ENCODE results near the gene C1orf56.

The C1orf56 gene

GRCh38 chr1:151026460-151026859 lies 21.1 kb upstream of the C1orf56 start:
- no peak for DNase-seq

GRCh38 chr1:151032164-151032563 lies 15.4 kb upstream of the C1orf56 start:
- no peak for DNase-seq

- no peak for DNase-seq
Measured at GRCh38 chr1:151035167-151035566, 12.4 kb upstream of the C1orf56 start.

DNA sequence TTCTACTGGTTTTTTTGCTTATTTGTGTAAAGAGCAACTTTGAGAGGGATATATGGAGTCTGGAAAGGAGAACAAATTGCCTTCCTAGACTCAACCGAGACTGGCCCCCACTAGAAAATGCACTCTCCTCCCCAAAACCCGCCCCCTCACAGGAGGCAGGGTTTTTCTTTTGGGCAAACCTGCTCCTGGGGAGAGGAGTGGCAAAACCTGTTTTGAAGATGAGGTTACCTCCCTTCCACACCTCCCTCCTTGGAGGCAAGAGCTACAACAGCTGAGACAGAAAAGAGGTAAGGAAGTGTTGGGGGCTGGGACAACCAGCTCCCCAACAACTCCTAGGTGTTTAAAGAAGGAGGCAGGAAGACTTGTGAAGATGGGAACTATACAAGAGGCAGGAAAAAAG lies 11.2 kb upstream of the C1orf56 start, which contains the start of gene BNIPL:
Gene BNIPL, plus strand, starts transcription at position 231 of the 400 bp plus-strand sequence. Its CDS starts 140 bp downstream, at position 371.
- no peak for DNase-seq

DNA sequence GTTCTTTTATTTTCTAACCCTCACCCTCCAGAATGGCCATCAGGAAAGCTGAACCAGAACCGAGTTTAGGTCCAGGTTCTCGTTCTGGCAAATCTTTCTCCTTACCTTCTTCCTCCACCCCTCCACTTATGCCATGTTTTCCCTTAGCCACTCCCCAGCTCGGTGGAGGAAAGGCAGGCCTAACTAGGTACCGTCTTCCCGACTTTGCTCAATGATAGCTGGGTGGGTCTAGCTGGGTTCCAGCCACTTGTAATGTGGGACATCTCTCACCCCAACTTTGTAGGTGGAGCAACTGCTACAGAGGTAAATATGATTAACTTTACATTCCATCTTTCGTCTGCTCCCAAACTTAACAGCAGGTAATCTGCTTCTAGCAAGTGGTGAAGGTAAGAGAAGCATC lies 10.5 kb upstream of the C1orf56 start:
- no peak for DNase-seq

GRCh38 chr1:151039521-151039920 lies 8.0 kb upstream of the C1orf56 start:
- DNase-seq: no peak

DNA sequence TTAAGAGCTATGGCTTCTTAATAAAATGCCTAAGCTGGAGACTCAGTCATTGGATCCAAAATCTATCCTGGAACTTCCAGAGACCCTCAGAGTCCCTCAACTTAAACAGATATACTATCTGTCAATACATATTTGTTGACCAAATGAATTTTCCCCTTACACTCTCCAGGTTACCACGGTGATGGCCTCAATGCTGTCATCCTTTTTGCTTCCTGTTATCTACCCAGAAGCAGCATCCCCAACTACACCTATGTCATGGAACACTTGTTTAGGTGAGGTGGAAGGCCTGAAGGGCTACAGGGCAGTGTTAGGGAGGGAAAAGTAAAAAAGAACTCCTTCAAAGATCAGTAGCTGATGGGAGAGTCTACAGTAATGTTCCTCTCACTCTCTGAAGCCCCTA lies 4.4 kb upstream of the C1orf56 start:
- no peak for DNase-seq

DNA sequence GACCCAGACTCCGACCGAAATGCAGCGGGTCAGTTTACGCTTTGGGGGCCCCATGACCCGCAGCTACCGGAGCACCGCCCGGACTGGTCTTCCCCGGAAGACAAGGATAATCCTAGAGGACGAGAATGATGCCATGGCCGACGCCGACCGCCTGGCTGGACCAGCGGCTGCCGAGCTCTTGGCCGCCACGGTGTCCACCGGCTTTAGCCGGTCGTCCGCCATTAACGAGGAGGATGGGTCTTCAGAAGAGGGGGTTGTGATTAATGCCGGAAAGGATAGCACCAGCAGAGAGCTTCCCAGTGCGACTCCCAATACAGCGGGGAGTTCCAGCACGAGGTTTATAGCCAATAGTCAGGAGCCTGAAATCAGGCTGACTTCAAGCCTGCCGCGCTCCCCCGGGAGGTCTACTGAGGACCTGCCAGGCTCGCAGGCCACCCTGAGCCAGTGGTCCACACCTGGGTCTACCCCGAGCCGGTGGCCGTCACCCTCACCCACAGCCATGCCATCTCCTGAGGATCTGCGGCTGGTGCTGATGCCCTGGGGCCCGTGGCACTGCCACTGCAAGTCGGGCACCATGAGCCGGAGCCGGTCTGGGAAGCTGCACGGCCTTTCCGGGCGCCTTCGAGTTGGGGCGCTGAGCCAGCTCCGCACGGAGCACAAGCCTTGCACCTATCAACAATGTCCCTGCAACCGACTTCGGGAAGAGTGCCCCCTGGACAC lies 534 bp downstream of the C1orf56 start:
- DNase-seq: peak; percentile 66

DNA sequence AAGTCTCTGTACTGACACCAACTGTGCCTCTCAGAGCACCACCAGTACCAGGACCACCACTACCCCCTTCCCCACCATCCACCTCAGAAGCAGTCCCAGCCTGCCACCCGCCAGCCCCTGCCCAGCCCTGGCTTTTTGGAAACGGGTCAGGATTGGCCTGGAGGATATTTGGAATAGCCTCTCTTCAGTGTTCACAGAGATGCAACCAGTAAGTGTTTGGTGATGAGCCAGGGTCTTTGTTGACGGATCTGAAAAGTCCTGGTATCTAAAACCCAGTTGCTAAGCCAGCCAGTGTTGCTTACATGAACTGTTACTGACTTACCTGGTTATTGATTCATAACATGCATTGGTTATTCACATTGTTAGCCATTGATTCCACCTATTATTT lies 1.1 kb downstream of the C1orf56 start:
- no peak for DNase-seq

- no peak for DNase-seq
Measured at GRCh38 chr1:151049458-151049857, 1.9 kb downstream of the C1orf56 start.

- no peak for DNase-seq
Measured at GRCh38 chr1:151050051-151050688, 2.6 kb downstream of the C1orf56 start.

- no peak for DNase-seq
Measured at GRCh38 chr1:151051356-151052009, 3.9 kb downstream of the C1orf56 start.

GRCh38 chr1:151054971-151055547 lies 7.5 kb downstream of the C1orf56 start:
- DNase-seq: no peak

DNA sequence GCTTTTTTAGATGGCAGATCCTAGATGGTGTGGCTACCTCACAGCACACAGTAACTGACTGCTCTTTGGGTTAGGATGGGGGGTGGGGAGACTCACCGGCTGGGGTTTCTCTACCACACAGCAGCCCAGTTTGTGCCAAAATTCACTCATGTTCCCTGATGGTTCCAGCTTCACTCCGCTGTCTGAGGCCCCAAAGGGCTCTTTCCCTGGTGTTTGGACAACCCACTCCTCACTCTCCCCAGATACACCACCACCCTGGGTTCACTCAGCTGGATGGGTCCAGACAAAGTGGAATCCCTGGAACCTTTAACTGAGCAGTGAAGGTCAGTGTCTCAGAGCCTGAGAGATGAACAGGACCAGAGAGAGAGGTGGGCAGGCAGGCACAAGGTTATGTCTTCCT lies 8.0 kb downstream of the C1orf56 start:
- DNase-seq: no peak

- DNase-seq: no peak
Measured at GRCh38 chr1:151056149-151056548, 8.6 kb downstream of the C1orf56 start.

- DNase-seq: peak; percentile 24
Measured at GRCh38 chr1:151058692-151059091, 11.1 kb downstream of the C1orf56 start.

DNA sequence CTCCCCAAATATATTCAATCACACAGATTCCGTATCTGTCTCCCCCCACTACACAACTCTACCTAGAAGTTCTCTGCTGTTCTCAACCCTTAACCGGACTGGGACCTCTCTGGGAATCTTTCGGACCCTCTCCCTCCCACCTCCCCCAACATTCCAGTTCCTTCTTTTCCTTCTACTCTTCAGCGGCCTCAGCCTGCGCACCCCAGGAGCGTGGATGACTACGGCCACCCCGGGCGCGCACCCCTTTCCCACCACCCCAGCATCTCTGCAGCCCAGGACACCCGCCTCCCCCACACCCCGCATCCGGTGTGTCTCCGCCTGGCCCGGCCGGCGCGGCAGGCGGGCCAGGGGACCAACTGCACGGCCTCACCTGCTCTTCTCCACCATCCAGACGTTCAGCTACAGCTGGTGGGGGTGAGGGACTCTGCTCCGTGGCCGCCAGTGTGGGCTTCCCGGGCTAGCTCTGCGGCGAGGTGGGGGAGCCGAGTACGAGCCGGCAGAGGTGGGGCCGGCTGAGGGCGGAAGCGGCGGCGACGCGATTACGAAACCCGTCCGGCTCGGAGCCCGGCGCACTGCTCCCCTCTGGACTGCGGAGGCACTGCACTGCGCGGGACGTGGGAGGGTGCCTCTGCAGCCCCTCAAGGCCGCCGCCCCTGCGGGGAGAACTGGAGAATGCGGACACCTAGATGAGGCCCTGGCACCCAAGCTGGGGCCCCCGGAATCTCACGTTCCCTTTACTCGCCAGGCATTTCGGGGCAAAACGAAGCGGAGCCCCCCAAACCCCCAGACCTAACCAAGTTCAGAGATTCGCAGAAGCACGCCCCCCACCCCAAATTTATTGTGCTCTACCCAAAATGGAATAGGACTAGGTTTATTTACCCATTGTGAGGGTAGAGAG lies 11.8 kb downstream of the C1orf56 start, which contains the start of gene CDC42SE1:
Gene CDC42SE1, minus strand, starts transcription at position 514 of the 898 bp plus-strand sequence. CDS start 3,892 bp downstream, outside the sequence.
- peak; percentile 84 for DNase-seq

DNA sequence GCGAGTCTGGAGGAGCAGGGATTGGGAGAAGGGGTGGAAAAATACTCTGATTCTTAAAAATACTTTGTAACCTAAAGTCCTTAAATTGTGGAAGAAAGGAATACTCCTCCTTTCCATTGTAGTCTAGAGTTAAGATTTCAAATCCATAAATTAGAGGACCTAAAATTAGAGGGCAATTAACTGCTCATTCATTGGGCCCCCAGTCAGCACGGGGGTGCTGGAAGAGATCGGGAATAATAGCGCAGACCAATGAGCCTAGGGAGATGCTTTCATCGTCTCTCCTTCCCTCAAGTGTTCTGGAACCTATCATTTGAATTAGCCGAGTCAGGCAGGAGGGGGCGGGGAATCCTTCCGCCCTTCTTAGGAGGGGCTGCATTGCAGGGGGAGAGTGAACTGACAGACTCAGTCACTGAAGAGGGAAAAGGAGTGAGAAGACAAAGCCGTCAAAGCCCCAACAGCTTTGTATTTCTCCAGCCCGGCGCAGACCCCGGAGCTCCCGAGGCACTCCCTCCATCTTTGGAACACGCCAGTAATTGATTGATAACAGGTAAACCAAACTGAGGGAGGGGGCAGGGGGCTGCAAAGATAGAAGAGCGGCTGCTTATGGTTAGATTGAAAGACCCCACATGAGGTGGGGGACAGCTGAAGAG lies 12.6 kb downstream of the C1orf56 start, which contains the start of gene MLLT11:
Gene MLLT11, plus strand, starts transcription at position 391 of the 650 bp plus-strand sequence. CDS start 6,828 bp downstream, outside the sequence.
- DNase-seq: peak; percentile 79

DNA sequence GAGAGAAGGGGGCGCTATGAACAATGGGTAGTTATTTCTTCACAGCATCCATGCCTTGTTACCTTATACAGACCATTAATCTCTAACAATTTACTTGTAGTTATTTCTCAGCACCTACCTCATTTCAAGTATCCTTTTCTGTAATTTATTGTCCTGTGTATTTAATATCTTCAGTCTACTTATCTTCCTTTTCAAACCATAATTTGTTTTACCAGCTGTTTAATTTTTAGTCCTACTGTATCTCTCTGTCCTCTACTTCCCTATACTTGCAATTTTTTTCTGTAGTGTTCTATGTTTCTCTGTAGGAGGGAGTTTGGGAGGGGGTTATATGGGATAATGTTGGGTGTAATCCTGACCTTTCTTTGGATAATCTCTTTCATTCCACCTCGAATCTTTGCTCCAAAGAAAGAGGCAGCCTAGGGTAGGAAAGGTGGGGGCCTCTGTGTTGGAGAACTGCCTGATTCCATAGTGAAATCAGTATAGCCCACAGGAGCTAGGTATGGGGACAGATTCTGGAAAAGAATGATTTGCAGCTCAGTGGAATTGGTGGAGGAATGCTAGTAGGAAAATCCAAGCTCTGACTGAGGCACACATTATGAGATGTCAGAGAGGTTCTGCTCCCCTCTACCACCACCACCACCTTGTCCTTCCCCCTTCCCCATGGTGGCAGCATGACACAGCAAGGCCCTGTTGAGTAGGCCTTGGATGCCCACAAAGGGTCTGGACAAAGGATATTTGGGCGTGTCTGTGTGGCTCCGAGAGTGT lies 13.3 kb downstream of the C1orf56 start:
- peak; percentile 31 for DNase-seq

GRCh38 chr1:151061704-151062103 lies 14.2 kb downstream of the C1orf56 start:
- DNase-seq: no peak

Data from fibroblast of skin of scalp (primary cell).